GM19455 (cell line): Measurements from ENCODE around the gene VWA5B1.
"Not testable (repeated sequence)": the region's sequence is repeated elsewhere in the genome, so short reads cannot be mapped to it uniquely, and the experiment has no call there.

Experiments
- ATAC-seq: cut with Tn5 transposase; IDR thresholded peaks from one replicate; pipeline ENCODE4 v1.9.1; 2021; ENCODE audit not compliant: unreplicated experiment

Gene VWA5B1

GRCh38 chr1:20278692-20279130 lies 12.0 kb upstream of the VWA5B1 start:
- no peak for ATAC-seq

- no peak for ATAC-seq
These were observed 11.2 kb upstream of the VWA5B1 start for GRCh38 chr1:20279509-20279908.

GRCh38 chr1:20280341-20280740 lies 10.3 kb upstream of the VWA5B1 start:
- ATAC-seq = no peak

DNA sequence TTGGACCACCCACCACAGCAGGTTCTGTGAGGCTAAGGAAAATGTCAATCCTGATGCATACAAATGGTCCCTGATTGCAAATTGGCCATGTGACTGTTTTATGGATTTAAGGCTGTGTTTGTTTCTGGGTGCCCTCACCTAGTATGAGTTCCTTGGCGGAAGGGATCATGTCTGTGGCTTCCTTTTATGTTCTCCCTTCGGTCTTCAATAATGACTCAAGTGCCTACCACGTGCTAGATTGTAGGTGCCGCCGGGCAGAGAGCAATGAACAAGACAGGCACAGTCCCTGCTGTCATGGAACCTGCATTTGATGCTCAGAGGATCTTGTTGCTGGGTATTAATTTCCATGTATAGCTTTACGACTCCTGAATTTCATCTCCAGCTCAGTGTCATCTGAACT lies 9.8 kb upstream of the VWA5B1 start:
- ATAC-seq = no peak

DNA sequence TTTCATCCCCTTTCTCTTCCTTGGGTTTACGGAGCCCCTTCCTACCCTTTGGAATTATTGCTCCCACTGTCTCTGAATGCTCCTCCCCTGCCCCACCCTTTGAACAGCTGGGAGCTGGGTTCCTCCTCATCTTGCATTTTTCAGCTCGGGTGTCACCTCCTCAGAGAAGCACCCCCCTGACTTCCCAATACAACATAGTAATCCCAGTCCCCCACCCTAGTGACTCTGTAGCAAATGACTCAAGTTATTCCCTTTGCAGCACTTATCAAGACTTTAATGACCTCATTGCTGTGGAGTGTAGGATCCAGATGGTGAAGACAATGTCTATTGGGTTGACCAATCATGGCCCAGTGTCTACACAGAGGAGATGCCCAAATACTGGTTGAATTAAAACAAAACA lies 8.9 kb upstream of the VWA5B1 start:
- ATAC-seq = no peak

DNA sequence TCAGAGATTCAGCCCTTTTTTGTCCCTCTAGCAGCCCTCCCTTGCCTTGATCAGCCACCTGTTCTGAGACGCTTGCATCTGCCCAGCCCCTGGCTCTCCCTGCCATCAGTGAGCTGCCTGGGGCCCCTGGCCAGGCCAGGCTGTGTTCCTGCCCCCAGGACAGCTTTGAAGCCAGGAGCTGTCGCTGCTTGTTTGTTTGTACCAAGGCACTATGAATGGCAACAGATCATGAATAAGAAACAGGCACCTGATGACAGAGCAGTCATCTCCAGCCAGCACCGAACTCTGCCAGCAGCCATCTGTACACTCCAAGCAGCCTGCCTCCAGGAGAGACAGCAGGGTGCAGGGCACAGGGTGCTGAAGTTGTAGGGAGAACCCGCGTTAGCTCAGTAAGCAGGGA lies 8.1 kb upstream of the VWA5B1 start:
- ATAC-seq = no peak

DNA sequence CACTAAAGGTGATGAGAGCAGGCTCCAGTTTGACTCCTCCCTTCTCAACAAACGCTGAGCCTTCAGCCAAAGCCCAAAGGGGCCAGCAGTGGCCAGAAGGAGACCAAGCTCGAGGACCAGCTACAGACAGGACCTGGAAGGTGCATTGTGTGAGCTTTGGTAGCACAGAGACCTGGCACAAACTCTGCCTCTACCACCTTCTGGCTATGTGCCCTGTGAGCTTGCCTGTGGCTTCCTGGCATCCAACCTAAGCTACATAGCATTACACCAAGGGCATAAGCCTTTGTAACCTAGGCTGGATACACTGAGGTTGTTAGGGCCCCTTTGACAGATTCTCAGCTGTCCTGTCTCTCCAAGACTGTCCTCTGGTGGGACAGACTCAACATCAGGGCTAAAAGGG lies 6.6 kb upstream of the VWA5B1 start:
- no peak for ATAC-seq

GRCh38 chr1:20284625-20285024 lies 6.0 kb upstream of the VWA5B1 start:
- no peak for ATAC-seq

DNA sequence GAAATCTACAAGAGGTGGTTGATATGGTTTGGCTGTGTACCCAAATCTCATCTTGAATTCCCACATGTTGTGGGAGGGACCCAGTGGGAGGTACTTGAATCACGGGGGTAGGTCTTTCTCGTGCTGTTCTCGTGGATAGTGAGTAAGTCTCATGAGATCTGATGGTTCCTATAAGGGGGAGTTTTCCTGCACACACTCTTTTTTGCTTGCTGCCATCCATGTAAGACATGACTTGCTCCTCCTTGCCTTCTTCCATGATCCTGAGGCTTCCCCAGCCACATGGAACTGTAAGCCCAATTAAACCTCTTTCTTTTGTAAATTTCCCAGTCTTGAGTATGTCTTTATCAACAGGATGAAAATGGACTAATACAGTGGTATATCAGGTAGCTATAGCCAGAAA lies 5.2 kb upstream of the VWA5B1 start:
- no peak for ATAC-seq

- ATAC-seq = not testable (repeated sequence)
These were observed 3.0 kb upstream of the VWA5B1 start for GRCh38 chr1:20287696-20288095.

DNA sequence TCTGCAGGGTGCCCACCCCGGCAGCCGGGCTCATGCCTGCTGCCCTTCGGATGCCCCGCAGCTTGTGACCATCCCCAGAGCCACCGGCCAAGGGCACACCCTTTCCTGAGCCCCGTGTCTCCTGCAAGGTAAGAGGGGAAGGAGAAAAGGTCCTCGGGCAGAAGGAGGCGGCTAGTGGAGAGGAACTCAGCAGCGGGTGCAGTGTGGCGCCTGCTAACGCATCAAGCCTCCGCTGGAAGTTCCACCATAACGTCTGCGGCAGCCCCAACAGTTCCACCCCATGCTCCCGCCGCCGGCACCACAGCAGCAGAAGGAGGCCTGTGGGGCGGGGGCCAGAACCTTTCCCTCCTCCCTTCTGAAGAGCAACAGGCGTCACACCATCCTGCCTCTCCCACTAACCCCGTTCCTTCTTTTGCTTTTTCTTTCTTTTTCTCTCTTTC lies 990 bp downstream of the VWA5B1 start:
- no peak for ATAC-seq

- ATAC-seq = no peak
These were observed 8.0 kb downstream of the VWA5B1 start for GRCh38 chr1:20298626-20299025.

DNA sequence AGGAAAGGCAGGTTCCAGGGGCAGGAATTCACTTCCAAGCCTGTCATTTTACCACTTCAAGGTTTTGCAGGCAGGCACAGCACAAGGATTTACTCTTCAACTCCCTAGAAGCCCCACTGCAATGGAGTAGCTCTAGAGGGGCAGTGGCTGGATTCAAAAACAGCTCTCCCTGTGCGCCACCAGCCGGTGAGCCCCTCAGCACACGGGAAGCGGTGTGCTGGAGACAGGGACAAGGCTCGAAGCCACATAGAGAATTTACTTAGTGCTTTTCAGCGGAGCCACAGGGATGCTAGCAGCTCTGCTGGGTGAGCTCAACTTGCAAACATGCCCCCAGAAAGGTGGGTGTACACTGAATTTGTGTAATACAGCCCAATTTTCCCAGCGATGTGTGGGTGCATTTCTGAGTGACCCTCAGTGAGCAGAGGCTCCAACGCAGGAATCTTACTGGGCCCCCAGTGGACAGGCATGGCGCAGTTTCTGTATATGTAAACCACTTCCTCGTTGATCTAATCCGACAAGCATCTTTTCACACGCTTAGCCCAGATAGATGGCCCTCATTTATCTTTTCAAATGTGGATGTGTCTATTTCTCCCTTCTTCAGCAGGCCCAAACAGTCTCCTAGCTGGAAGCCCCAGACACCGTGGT lies 10.9 kb downstream of the VWA5B1 start:
- no peak for ATAC-seq

- ATAC-seq = no peak
These were observed 11.4 kb downstream of the VWA5B1 start for GRCh38 chr1:20302108-20302471.

DNA sequence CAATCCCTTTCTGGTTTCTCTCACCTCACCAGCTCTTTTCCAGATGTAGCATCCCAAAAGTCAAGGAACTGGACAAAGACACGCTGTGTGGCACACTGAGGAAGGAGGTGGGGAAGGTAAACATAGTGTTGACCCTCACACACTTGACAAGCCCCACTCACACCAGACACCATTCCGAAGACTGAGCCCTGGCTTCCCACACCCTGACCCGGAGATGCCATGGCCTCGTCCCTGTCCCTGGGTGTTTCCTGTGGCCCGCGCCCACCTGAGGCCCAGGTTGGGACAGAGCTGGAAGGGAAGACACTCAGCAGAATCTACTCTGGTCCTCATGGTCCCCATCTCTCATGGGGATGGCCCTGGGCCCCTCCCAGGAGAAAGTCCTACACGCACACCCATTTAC lies 16.4 kb downstream of the VWA5B1 start:
- no peak for ATAC-seq

GRCh38 chr1:20308569-20308968 lies 17.9 kb downstream of the VWA5B1 start:
- ATAC-seq = no peak

DNA sequence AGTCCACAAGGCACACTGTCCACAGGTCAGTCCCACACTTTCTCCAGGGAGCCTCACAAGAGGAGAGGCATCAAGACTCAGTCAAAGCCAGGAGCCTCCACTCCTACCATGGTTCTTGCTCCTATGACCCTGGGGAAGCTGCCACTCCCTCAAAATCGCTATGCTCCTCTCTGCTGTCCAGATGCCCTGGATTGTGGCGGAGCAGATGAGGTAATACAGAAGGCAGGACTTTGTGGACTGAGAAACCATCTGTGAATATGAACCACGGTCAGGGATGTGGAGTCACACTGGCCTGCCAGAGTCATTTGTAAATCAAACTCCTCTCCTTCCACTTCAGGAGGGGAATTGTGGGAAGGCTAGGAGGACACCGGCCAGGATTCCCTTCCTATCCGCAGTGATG lies 20.6 kb downstream of the VWA5B1 start:
- no peak for ATAC-seq

GRCh38 chr1:20312310-20312709 lies 21.6 kb downstream of the VWA5B1 start:
- ATAC-seq = no peak

DNA sequence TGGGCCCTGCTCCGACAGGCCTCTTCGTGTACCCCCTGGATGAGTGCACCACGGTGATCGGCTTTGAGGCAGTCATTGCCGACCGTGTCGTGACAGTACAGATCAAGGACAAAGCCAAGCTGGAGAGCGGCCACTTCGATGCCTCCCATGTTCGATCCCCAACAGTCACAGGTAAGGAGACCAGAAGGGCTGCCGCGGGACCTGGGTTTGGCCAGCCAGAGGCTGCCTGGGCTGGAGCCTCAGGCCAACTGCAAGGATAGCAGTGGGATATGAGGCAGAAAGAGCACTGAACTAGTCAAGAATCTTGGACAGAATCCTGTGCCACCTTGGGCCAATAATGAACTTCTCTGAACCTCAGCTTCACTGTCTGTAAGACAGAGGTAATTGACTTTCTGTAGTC lies 22.1 kb downstream of the VWA5B1 start:
- no peak for ATAC-seq

DNA sequence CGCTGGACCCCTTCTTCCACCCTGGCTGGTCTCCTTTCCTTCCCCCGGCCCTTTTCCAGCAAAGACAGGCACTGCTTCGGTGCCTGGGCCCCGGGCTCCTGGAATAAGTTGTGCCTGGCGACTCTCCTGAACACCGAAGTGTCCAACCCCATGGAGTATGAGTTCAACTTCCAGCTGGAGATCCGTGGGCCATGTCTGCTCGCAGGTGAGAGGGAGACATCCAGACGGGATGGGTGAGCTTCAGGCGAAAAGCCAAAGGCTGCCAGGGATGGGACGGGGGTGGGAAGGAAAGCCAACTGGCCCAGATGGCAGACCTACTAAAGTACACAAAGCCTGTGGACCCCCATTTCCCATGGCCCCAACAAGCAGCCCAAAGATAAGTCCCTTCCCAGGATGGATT lies 26.8 kb downstream of the VWA5B1 start:
- no peak for ATAC-seq

- no peak for ATAC-seq
These were observed 27.8 kb downstream of the VWA5B1 start for GRCh38 chr1:20318521-20318920.

DNA sequence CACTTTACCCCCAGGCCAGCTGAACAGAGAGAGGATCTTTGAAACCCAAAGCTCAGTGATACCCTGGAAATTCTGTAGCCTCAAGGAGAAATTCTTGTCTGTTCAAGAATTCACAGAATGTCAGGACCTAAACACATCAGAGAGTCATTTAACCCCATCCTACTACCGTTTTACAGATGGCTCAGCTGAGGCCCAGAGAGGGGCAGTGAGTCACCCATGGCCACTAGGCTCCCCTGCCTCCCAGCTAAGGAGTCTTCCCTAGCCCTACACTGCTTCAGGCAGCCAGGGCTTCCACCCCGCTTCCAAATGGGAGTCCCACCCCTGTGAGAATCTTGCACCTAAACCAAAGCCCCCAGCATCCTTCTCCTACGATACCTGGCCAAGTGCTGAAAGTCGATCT lies 28.3 kb downstream of the VWA5B1 start:
- no peak for ATAC-seq

- no peak for ATAC-seq
These were observed 29.0 kb downstream of the VWA5B1 start for GRCh38 chr1:20319456-20320220.
